ENCODE measurements around the gene DET1. TPM values are rescaled to one million over a fixed set of nuclear protein-coding genes. Genes with fewer than 3 reads are reported as not detected.
"Not testable (repeated sequence)": the region's sequence is repeated elsewhere in the genome, so short reads cannot be mapped to it uniquely, and the experiment has no call there.

Gene DET1
- total and polyA plus RNA-seq, 9 donors, result 10.0 to 22.8 (median 14.2) TPM

DNA sequence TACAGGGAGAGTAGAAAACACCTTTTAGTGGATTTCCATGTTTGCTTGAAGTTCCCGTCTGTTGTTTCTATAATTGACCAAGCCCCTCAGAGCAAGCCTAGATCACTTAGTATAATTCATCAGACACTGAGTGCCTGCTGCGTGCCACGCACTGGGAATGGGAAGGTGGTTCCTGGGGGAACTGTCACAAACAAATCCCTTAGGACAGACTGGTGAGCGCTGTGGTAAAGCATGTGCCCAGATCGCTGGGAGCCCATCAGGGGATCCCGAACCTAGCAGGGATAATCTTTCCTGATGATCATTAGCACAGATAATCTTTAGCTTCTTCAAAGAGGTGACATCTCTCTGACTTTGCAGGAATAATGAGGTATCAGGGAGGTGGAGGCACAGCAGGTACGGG is 69.4 kb downstream of the DET1 start:
- DNase-seq, result no peak
- 87 to 92% (median 88%) methylated on average over 7 of the region's 7 CpGs for WGBS, 3 donors
- no peaks in the 10 kb centered on the region for H3K9me3 ChIP-seq
- no peaks in the 10 kb centered on the region for H3K36me3 ChIP-seq
- no peak overlapping the region for H3K4me3 ChIP-seq
- H3K27me3 ChIP-seq, result no peaks in the 10 kb centered on the region
- H3K4me1 ChIP-seq (ENCODE audit: insufficient read depth), result no peaks in the 10 kb centered on the region
- H3K27ac ChIP-seq, result peak overlapping the region in 1 of 2 donors; percentile 12
- no peak for TF ChIP-seq EP300 (IDR thresholded peaks at IDR 0.05)
- no peak for TF ChIP-seq POLR2A (IDR thresholded peaks at IDR 0.05)
- TF ChIP-seq, protein P1, sequence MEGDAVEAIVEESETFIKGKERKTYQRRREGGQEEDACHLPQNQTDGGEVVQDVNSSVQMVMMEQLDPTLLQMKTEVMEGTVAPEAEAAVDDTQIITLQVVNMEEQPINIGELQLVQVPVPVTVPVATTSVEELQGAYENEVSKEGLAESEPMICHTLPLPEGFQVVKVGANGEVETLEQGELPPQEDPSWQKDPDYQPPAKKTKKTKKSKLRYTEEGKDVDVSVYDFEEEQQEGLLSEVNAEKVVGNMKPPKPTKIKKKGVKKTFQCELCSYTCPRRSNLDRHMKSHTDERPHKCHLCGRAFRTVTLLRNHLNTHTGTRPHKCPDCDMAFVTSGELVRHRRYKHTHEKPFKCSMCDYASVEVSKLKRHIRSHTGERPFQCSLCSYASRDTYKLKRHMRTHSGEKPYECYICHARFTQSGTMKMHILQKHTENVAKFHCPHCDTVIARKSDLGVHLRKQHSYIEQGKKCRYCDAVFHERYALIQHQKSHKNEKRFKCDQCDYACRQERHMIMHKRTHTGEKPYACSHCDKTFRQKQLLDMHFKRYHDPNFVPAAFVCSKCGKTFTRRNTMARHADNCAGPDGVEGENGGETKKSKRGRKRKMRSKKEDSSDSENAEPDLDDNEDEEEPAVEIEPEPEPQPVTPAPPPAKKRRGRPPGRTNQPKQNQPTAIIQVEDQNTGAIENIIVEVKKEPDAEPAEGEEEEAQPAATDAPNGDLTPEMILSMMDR (IDR thresholded peaks at IDR 0.05), result no peak
- intact Hi-C loops (cut with DNase I), result loop anchor here in 1 of 4 donors (10.0 kb wide), 1 partner anchor 358 kb away; no protein-coding TSS in a partner anchor

DNA sequence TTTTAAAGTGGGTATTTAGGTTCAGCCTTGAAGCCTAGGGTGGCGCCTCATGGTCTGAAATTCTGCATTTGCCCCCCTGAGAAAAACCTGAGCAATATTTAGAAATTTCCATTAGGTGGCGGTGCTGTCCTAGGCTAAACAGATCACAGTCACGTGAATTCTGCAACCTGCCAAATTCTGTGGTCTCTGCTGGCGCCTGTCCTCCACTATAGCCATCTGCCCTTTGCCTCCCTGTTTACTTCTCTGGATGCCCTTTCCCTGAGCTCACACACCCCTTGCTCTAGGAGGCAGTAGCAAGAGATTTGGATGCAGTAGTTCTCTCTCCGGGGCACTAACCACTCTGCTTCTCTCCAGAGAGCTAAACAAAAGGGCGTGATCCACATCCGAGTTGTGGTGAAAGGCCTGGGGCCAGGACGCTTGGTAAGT is 69.8 kb downstream of the DET1 start:
- TF ChIP-seq, protein P1 (IDR thresholded peaks at IDR 0.05), result peak; percentile 25 to 60 (median 33)
- no peak for TF ChIP-seq POLR2A (IDR thresholded peaks at IDR 0.05)
- peak; percentile 35 to 48 (median 41) for DNase-seq
- Histone ChIP-seq H3K36me3 (no peaks in the 10 kb centered on the region), H3K4me3 (no peak overlapping the region), H3K27ac (peak overlapping the region in 1 of 2 donors; percentile 12), H3K27me3 (no peaks in the 10 kb centered on the region), H3K4me1 (ENCODE audit: insufficient read depth) (no peaks in the 10 kb centered on the region), H3K9me3 (no peaks in the 10 kb centered on the region)
- 31 to 43% (median 36%) methylated on average over 8 of the region's 8 CpGs for WGBS, 3 donors
- intact Hi-C loops (cut with DNase I), result loop anchor here in 1 of 4 donors (10.0 kb wide), 1 partner anchor 358 kb away; no protein-coding TSS in a partner anchor

DNA sequence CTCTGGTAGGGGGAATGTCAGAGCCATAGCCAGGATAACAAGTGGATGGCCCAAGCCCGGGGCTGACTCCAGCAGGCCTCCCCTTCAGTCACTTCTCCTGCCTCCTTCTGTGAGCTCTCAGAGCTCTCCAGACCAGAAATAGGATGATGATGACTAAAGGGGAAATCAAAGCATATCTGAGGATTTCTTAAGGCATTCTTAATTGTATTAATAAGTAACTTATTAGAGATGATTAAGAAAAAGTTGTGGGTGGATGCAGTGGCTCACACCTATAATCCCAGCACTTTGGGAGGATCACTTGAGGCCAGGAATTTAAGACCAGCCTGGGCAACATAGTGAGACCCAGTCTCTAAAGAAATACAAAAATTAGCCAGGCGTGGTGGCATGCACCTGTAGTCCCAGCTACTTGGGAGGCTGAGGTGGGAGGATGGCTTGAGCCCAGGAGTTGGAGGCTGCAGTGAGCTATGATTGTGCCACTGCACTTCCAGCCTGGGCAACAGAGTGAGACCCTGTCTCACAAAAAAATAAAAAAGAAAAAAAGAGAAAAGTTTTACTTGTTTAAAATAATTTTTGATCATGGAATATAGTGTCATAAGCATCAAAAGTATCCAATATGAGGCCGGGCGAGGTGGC is 72.7 kb downstream of the DET1 start:
- DNase-seq; H3K27ac ChIP-seq; H3K36me3 ChIP-seq; H3K9me3 ChIP-seq; H3K4me1 ChIP-seq (ENCODE audit: insufficient read depth); H3K27me3 ChIP-seq; H3K4me3 ChIP-seq: not testable (repeated sequence)
- intact Hi-C loops (cut with DNase I), result loop anchor here in 1 of 4 donors (10.0 kb wide), 1 partner anchor 361 kb away; no protein-coding TSS in a partner anchor
- WGBS, 3 donors, result 92 to 96% (median 94%) methylated on average over 4 of the region's 4 CpGs

- 84 to 87% (median 87%) methylated on average over 4 of the region's 4 CpGs for WGBS, 3 donors
- Histone ChIP-seq H3K4me3 (no peak overlapping the region), H3K27me3 (no peaks in the 10 kb centered on the region), H3K36me3 (no peaks in the 10 kb centered on the region), H3K27ac (no peak overlapping the region), H3K4me1 (ENCODE audit: insufficient read depth) (peaks cover 4% of the 10 kb centered on the region), H3K9me3 (no peaks in the 10 kb centered on the region)
- TF ChIP-seq, protein P1 (IDR thresholded peaks at IDR 0.05), result no peak
- no peak for TF ChIP-seq POLR2A (IDR thresholded peaks at IDR 0.05)
- TF ChIP-seq EP300 (IDR thresholded peaks at IDR 0.05), result no peak
- DNase-seq, result no peak
- intact Hi-C loops (cut with DNase I), result loop anchor here in 1 of 4 donors (10.0 kb wide), 1 partner anchor 363 kb away; no protein-coding TSS in a partner anchor
These were observed 74.3 kb downstream of the DET1 start for GRCh38 chr15:88472225-88472624.

All from ovary (tissue), 9 donors.